GM21515 (cell line): ENCODE results near the gene PM20D1.

Experiments
- ATAC-seq: cut with Tn5 transposase; IDR thresholded peaks from one replicate; pipeline ENCODE4 v1.9.1; 2021; ENCODE audit not compliant: unreplicated experiment

The PM20D1 gene

GRCh38 chr1:205780335-205780734 lies 69.6 kb downstream of the PM20D1 start:
- no peak for ATAC-seq
